ENCODE data around the gene CDKL2.

The CDKL2 gene

DNA sequence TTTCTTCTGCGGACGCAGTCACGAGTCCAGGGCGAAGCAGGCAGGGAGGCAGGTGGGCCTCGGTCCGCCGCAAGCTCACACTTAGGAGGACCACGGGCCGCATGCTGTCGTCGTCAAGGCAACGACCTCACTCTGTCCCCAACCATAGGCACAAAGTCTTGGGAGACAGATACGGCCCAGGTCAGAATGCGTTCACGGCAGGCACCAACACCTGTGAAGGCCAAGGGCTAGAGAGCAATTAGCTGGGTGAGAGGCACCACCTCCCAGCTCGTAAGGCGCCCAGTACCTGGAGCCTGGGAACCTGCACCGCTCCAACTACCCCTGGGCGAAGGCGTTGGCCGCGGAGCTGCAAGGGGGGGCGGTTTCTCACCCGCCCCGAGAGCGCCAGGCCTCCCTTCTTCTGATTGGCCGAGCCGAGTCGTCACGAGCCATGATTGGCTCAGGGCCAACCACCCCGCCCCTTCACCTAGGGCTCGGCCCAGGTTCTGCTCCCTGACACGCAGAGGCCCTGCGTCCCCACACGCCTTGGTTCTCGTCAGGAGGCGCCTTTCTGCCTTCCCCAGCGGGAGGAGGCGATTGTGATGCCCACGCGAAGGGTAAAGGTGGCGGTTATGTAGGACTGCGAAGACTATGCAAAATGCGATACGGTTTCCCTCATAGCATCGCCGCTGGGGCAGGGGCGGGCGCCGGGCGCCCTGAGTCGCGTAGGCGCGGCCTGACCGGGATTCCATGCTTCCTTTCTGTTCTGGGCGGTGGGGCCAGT lies at the start of gene CDKL2:
Gene CDKL2, minus strand, starts transcription at position 355 of the 763 bp plus-strand sequence. CDS start 4,540 bp downstream, outside the sequence.
- Histone ChIP-seq H3K9me2 (replicated peaks; ENCODE audit: low read depth, low read length) (no peaks in the 10 kb centered on the region), H3F3A (ENCODE audit: low read depth) (no peaks in the 10 kb centered on the region), H3K9ac (ENCODE audit: low read depth, low read length, poor library complexity, severe bottlenecking) (no peak within 1 kb of the TSS), H3K36me3 (ENCODE audit: insufficient read depth, low read length) (no peaks in the 10 kb centered on the region), H2AFZ (ENCODE audit: low read length) (no peak within 1 kb of the TSS), H3K4me2 (ENCODE audit: low read depth, low read length, poor library complexity, severe bottlenecking) (no peak within 1 kb of the TSS), H3K9me3 (ENCODE audit: insufficient read depth, low read depth, low read length) (no peaks in the 10 kb centered on the region), H3K4me1 (ENCODE audit: insufficient read depth, low read length, poor library complexity, severe bottlenecking) (no peaks in the 10 kb centered on the region), H3K4me3 (ENCODE audit: low read length, poor library complexity, severe bottlenecking) (no peak within 1 kb of the TSS), H3K79me2 (ENCODE audit: insufficient read depth, low read length) (no peaks in the 10 kb centered on the region), H4K20me1 (ENCODE audit: insufficient read depth, low read length, poor library complexity, severe bottlenecking) (no peaks in the 10 kb centered on the region), H3K27me3 (ENCODE audit: insufficient read depth, low read length, poor library complexity, severe bottlenecking) (no peaks in the 10 kb centered on the region)
- TF ChIP-seq EZH2phosphoT487 (IDR thresholded peaks at IDR 0.05; ENCODE audit: borderline replicate concordance) (no peak), CTCF (conservative IDR thresholded peaks at IDR 0.05; ENCODE audit: low read length) (no peak)

DNA sequence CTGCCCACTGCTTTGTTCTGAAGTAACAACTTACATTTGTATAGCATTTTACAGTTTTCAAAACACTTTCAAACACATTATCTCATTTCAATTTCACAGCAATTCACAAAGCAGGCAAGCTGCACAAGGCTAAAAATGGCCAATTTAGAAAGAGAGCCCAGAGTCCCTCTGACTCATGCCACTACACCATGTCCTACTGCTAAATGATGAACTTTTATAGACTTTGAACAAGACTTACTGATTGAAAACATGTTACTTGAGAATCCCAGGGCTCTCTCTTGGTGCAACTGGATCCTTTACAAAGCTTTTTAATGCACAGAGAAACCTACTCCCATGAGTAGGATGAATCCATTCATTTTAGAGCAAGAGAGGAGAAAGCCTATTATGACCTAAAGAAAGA lies 48.6 kb upstream of the CDKL2 start:
- Histone ChIP-seq H3F3A (ENCODE audit: low read depth) (no peaks in the 10 kb centered on the region), H3K4me3 (ENCODE audit: low read length, poor library complexity, severe bottlenecking) (no peak overlapping the region), H3K36me3 (ENCODE audit: insufficient read depth, low read length) (no peaks in the 10 kb centered on the region), H4K20me1 (ENCODE audit: insufficient read depth, low read length, poor library complexity, severe bottlenecking) (no peaks in the 10 kb centered on the region), H3K9ac (ENCODE audit: low read depth, low read length, poor library complexity, severe bottlenecking) (no peak overlapping the region), H2AFZ (ENCODE audit: low read length) (no peak overlapping the region), H3K27me3 (ENCODE audit: insufficient read depth, low read length, poor library complexity, severe bottlenecking) (no peaks in the 10 kb centered on the region), H3K9me3 (ENCODE audit: insufficient read depth, low read depth, low read length) (no peaks in the 10 kb centered on the region), H3K9me2 (replicated peaks; ENCODE audit: low read depth, low read length) (no peaks in the 10 kb centered on the region), H3K79me2 (ENCODE audit: insufficient read depth, low read length) (no peaks in the 10 kb centered on the region), H3K4me2 (ENCODE audit: low read depth, low read length, poor library complexity, severe bottlenecking) (no peak overlapping the region), H3K4me1 (ENCODE audit: insufficient read depth, low read length, poor library complexity, severe bottlenecking) (peaks cover 4% of the 10 kb centered on the region)
- no peak for TF ChIP-seq CTCF (conservative IDR thresholded peaks at IDR 0.05; ENCODE audit: low read length)
- no peak for TF ChIP-seq EZH2phosphoT487 (IDR thresholded peaks at IDR 0.05; ENCODE audit: borderline replicate concordance)

- Histone ChIP-seq H3K4me3 (ENCODE audit: low read length, poor library complexity, severe bottlenecking) (no peak overlapping the region), H3K79me2 (ENCODE audit: insufficient read depth, low read length) (no peaks in the 10 kb centered on the region), H2AFZ (ENCODE audit: low read length) (no peak overlapping the region), H3K9me2 (replicated peaks; ENCODE audit: low read depth, low read length) (no peaks in the 10 kb centered on the region), H3K4me2 (ENCODE audit: low read depth, low read length, poor library complexity, severe bottlenecking) (no peak overlapping the region), H3K9me3 (ENCODE audit: insufficient read depth, low read depth, low read length) (no peaks in the 10 kb centered on the region), H3K27me3 (ENCODE audit: insufficient read depth, low read length, poor library complexity, severe bottlenecking) (no peaks in the 10 kb centered on the region), H3K36me3 (ENCODE audit: insufficient read depth, low read length) (no peaks in the 10 kb centered on the region), H3K9ac (ENCODE audit: low read depth, low read length, poor library complexity, severe bottlenecking) (no peak overlapping the region), H3F3A (ENCODE audit: low read depth) (no peaks in the 10 kb centered on the region; the same call in 1 of the 2 replicates), H3K4me1 (ENCODE audit: insufficient read depth, low read length, poor library complexity, severe bottlenecking) (peaks cover 8% of the 10 kb centered on the region), H4K20me1 (ENCODE audit: insufficient read depth, low read length, poor library complexity, severe bottlenecking) (no peaks in the 10 kb centered on the region)
- TF ChIP-seq CTCF (conservative IDR thresholded peaks at IDR 0.05; ENCODE audit: low read length) = no peak
- TF ChIP-seq EZH2phosphoT487 (IDR thresholded peaks at IDR 0.05; ENCODE audit: borderline replicate concordance) = no peak
Observed at GRCh38 chr4:75678473-75678872, 48.1 kb upstream of the CDKL2 start.

All from Loucy (cell line).